Colonic mucosa (tissue), 4 donors: Measurements from ENCODE around the gene CYFIP2. TPM values are rescaled to one million over a fixed set of nuclear protein-coding genes. Genes with fewer than 3 reads are reported as not detected.

Experiments
- DNase-seq: peaks from one replicate; pipeline ENCODE4 v3.0.0-alpha.2; 2020
- H3K27ac ChIP-seq: fragments of 200-600 bp; one replicate; pipeline ENCODE4 v1.8.0; 2021
- H3K27me3 ChIP-seq: fragments of 200-600 bp; one replicate; pipeline ENCODE4 v1.8.0; 2021
- H3K36me3 ChIP-seq: fragments of 200-600 bp; one replicate; pipeline ENCODE4 v1.8.0; 2021
- H3K4me1 ChIP-seq: fragments of 200-600 bp; one replicate; pipeline ENCODE4 v1.8.0; 2021; ENCODE audit warnings: mild to moderate bottlenecking
- H3K4me3 ChIP-seq: fragments of 200-600 bp; one replicate; pipeline ENCODE4 v1.8.0; 2021
- H3K9ac ChIP-seq, 2 donors: one replicate each; pipeline ENCODE4 v1.7.0; 2013; ENCODE audit warnings: control low read depth in 2 of 2, low read depth in 2 of 2, low read length in 2 of 2
- H3K9me3 ChIP-seq: fragments of 200-600 bp; one replicate; pipeline ENCODE4 v1.8.0; 2021
- CTCF ChIP-seq: fragments of 200-600 bp; IDR thresholded peaks from one replicate; pipeline ENCODE4 v1.8.0; 2022; ENCODE audit warnings: antibody characterized with exemption, mild to moderate bottlenecking
- intact Hi-C: fragments of 100-400 bp; cut with DNase I; formaldehyde crosslinking; loops from one replicate; pipeline ENCODE4 v1.14.1; 2022
- total RNA-seq, 2 donors: library from RNA; stranded (reverse); fragmentation: NEBNext Ultra II Directional in 1 of 2; extraction: Animal tissue kit (Norgen Biotek cat#: 25700) in 1 of 2; gene quantifications; one replicate each; pipeline ENCODE4 v1.2.1, GENCODE V29; 2021
- donor health status: healthy.
- donor health status: DM: no; HTN: no; CAD: no.
- donor health status: DM: no; HTN: no; CAD: no.

The CYFIP2 gene
- total RNA-seq, 2 donors from 2014 or later: 22.4 to 26.1 TPM

- no peak for TF ChIP-seq CTCF
- Histone ChIP-seq H3K4me3 (no peak overlapping the region), H3K36me3 (peaks cover 3% of the 10 kb centered on the region), H3K9me3 (no peaks in the 10 kb centered on the region), H3K27me3 (no peaks in the 10 kb centered on the region), H3K9ac (no peak overlapping the region), H3K4me1 (no peaks in the 10 kb centered on the region), H3K27ac (no peak overlapping the region)
- intact Hi-C loops: loop anchor here (10.0 kb wide), 2 partner anchors 392 to 422 kb away; partner anchors contain the start of gene LSM11
- no peak for DNase-seq
These were observed 56.7 kb downstream of the CYFIP2 start for GRCh38 chr5:157322581-157322980.

- no peak for DNase-seq
- intact Hi-C loops: loop anchor here (10.0 kb wide), 2 partner anchors 392 to 422 kb away; partner anchors contain the start of gene LSM11
- no peak for TF ChIP-seq CTCF
These were observed 57.3 kb downstream of the CYFIP2 start for GRCh38 chr5:157323107-157323706.

GRCh38 chr5:157324237-157324636 is 58.3 kb downstream of the CYFIP2 start:
- DNase-seq: no peak
- Histone ChIP-seq H3K27ac (no peak overlapping the region), H3K27me3 (no peaks in the 10 kb centered on the region), H3K4me3 (no peak overlapping the region), H3K9me3 (no peaks in the 10 kb centered on the region), H3K36me3 (peaks cover 3% of the 10 kb centered on the region), H3K4me1 (no peaks in the 10 kb centered on the region), H3K9ac (no peak overlapping the region)
- intact Hi-C loops: loop anchor here (10.0 kb wide), 2 partner anchors 391 to 421 kb away; partner anchors contain the start of gene LSM11
- no peak for TF ChIP-seq CTCF

More at GRCh38 chr5:157323107-157323706, 57.3 kb downstream of the CYFIP2 start:
- H3K27ac ChIP-seq: no peak overlapping the region
- no peaks in the 10 kb centered on the region for H3K9me3 ChIP-seq
- no peaks in the 10 kb centered on the region for H3K4me1 ChIP-seq
- H3K36me3 ChIP-seq: peaks cover 3% of the 10 kb centered on the region
- no peak overlapping the region for H3K4me3 ChIP-seq
- no peaks in the 10 kb centered on the region for H3K27me3 ChIP-seq
- no peak overlapping the region for H3K9ac ChIP-seq

GRCh38 chr5:157326440-157327005 is 60.6 kb downstream of the CYFIP2 start:
- Histone ChIP-seq H3K36me3 (peaks cover 3% of the 10 kb centered on the region), H3K4me3 (no peak overlapping the region), H3K27me3 (no peaks in the 10 kb centered on the region), H3K27ac (no peak overlapping the region), H3K4me1 (no peaks in the 10 kb centered on the region), H3K9me3 (no peaks in the 10 kb centered on the region), H3K9ac (no peak overlapping the region)
- no peak for DNase-seq
- intact Hi-C loops: loop anchor here (5.0 to 10.0 kb wide), 3 partner anchors 146 to 418 kb away; partner anchors contain the start of gene LSM11
- no peak for TF ChIP-seq CTCF

GRCh38 chr5:157327771-157328170 is 61.8 kb downstream of the CYFIP2 start:
- Histone ChIP-seq H3K36me3 (no peaks in the 10 kb centered on the region), H3K27ac (no peak overlapping the region), H3K4me1 (no peaks in the 10 kb centered on the region), H3K9ac (peak overlapping the region in 1 of 2 donors; percentile 19), H3K4me3 (no peak overlapping the region), H3K9me3 (no peaks in the 10 kb centered on the region), H3K27me3 (no peaks in the 10 kb centered on the region)
- DNase-seq: no peak
- intact Hi-C loops: loop anchor here (5.0 to 10.0 kb wide), 3 partner anchors 145 to 417 kb away; partner anchors contain the start of gene LSM11
- TF ChIP-seq CTCF: no peak
